HUES48 (cell line): Measurements from ENCODE around the gene WNT10A.

Source experiments
- H3K27ac ChIP-seq: one replicate; pipeline ENCODE4 v1.7.0; 2013; ENCODE audit warnings: low read depth, low read length, inconsistent platforms
- H3K27me3 ChIP-seq: 2 replicates; pipeline ENCODE4 v1.6.1; 2013; ENCODE audit warnings: mild to moderate bottlenecking, low read length; ENCODE audit not compliant: control insufficient read depth, insufficient read depth
- H3K36me3 ChIP-seq: 2 replicates; pipeline ENCODE4 v1.6.1; 2013; ENCODE audit warnings: low read length; ENCODE audit not compliant: control insufficient read depth, insufficient read depth
- H3K4me1 ChIP-seq: 2 replicates; pipeline ENCODE4 v1.6.1; 2013; ENCODE audit warnings: mild to moderate bottlenecking, low read length; ENCODE audit not compliant: control insufficient read depth, insufficient read depth
- H3K4me3 ChIP-seq: 2 replicates; pipeline ENCODE4 v1.5.1; 2013; ENCODE audit warnings: mild to moderate bottlenecking, low read depth, low read length
- H3K9ac ChIP-seq: 2 replicates; pipeline ENCODE4 v1.6.1; 2013; ENCODE audit warnings: mild to moderate bottlenecking, low read depth, low read length, moderate library complexity
- H3K9me3 ChIP-seq: 2 replicates; pipeline ENCODE4 v1.6.1; 2013; ENCODE audit warnings: low read length; ENCODE audit not compliant: control insufficient read depth, insufficient read depth

WNT10A gene

DNA sequence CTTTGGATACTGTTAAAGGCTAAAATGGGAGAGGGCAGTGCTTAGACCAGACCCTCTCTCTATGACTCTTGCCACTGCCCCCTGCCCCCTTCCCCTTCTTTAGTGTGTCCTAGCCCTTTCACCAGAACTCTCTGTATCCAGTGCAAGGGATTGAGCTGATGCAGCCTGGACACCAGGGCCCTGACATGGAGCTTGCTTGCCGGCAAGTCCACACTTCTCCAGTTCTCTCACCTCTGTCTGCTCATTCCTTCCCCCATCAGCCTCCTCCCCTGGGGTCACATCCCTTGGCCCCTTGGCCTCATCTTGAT lies 22.6 kb upstream of the WNT10A start:
- Histone ChIP-seq H3K9ac (no peak overlapping the region), H3K4me3 (no peak overlapping the region), H3K4me1 (peaks cover 33% of the 10 kb centered on the region), H3K27ac (no peak overlapping the region), H3K9me3 (no peaks in the 10 kb centered on the region), H3K27me3 (peaks cover 99% of the 10 kb centered on the region), H3K36me3 (no peaks in the 10 kb centered on the region)

GRCh38 chr2:218858671-218859555 lies 21.7 kb upstream of the WNT10A start:
- no peaks in the 10 kb centered on the region for H3K36me3 ChIP-seq
- H3K27me3 ChIP-seq = peaks cover 99% of the 10 kb centered on the region
- H3K4me3 ChIP-seq = peak overlapping the region; percentile 50
- peaks cover 30% of the 10 kb centered on the region for H3K4me1 ChIP-seq
- no peaks in the 10 kb centered on the region for H3K9me3 ChIP-seq
- H3K27ac ChIP-seq = no peak overlapping the region
- H3K9ac ChIP-seq = no peak overlapping the region

- Histone ChIP-seq H3K27me3 (peaks cover 99% of the 10 kb centered on the region), H3K9ac (no peak within 1 kb of the TSS), H3K9me3 (no peaks in the 10 kb centered on the region), H3K27ac (no peak within 1 kb of the TSS), H3K4me3 (peak within 1 kb of the TSS; percentile 50), H3K4me1 (peaks cover 28% of the 10 kb centered on the region), H3K36me3 (no peaks in the 10 kb centered on the region)
Measured at GRCh38 chr2:218859556-218859987, 21.1 kb upstream of the WNT10A start, which contains the start of gene WNT6. Gene WNT6, plus strand, starts transcription at chr2:218859805. Its CDS starts 233 bp downstream, at chr2:218860038.

GRCh38 chr2:218859988-218860831 lies 20.4 kb upstream of the WNT10A start:
- Histone ChIP-seq H3K4me1 (peaks cover 25% of the 10 kb centered on the region), H3K9me3 (no peaks in the 10 kb centered on the region), H3K4me3 (peak overlapping the region; percentile 35; the same call in 1 of the 2 replicates), H3K27me3 (peaks cover 99% of the 10 kb centered on the region), H3K9ac (no peak overlapping the region), H3K36me3 (no peaks in the 10 kb centered on the region), H3K27ac (no peak overlapping the region)

- Histone ChIP-seq H3K36me3 (no peaks in the 10 kb centered on the region), H3K4me1 (peaks cover 18% of the 10 kb centered on the region), H3K9ac (no peak overlapping the region), H3K27ac (no peak overlapping the region), H3K27me3 (peaks cover 96% of the 10 kb centered on the region), H3K4me3 (peak overlapping the region; percentile 18; the same call in 1 of the 2 replicates), H3K9me3 (no peaks in the 10 kb centered on the region)
Measured at GRCh38 chr2:218860950-218861381, 19.7 kb upstream of the WNT10A start.

DNA sequence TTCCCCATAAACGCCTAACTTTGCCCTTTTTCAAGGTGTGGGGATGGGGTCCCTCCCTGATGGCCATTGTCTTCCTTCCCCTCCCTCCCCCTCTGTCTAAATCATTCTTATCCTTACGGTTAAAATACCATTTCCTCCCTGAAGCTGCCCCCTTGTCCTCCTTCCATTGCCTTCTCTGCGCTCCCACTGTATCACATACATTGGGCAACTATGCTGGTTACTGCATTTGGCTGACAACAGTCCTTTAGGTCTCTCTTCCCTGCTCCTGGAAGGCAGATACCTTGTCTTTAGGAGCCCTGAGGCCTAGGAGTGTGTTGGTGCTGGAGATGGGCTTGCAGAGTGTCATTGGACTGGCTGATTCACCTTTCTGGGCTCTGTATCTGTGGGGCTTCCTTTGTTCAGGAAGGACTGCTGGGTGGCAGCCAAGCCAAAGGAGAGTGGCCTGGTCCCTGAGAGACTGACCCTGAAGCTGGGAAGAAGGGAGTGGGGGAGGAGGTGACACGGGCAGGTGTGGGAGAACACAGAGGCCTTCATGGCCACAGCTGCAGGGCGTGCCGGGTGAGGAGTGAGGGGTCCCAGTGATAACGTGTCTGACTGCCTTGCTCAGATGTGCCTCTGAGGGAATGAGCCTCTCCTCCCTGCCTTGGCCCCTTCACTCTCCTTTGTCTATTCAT lies 18.9 kb upstream of the WNT10A start:
- Histone ChIP-seq H3K27ac (no peak overlapping the region), H3K36me3 (no peaks in the 10 kb centered on the region), H3K9me3 (no peaks in the 10 kb centered on the region), H3K27me3 (peaks cover 95% of the 10 kb centered on the region), H3K9ac (no peak overlapping the region), H3K4me3 (no peak overlapping the region), H3K4me1 (peaks cover 10% of the 10 kb centered on the region)

DNA sequence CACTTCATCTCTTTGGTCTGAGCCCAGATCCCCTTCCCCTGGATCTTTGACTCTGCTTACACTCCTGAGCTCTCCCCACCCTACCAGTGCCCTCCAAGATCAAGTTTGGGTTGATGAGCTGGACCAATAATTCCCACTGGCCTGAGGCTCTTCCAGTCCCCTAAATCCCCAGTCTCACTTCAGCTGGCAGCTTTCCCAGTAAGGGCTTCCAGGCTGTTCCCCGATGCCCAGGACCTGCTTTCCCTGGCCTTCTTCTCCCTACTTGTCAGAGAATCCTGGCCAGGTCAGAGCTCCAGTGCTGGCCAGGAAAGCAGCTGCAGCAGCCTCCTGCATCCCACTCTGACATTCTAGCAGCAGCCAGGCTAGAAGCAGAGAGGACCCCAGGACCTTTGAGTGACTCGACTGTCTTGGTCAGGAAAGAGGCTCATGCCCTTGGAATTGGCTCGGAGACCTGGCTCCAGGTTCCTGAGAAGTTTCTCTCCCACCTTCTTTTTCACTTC lies 17.6 kb upstream of the WNT10A start:
- Histone ChIP-seq H3K9me3 (no peaks in the 10 kb centered on the region), H3K27me3 (peaks cover 95% of the 10 kb centered on the region), H3K4me3 (no peak overlapping the region), H3K36me3 (no peaks in the 10 kb centered on the region), H3K9ac (no peak overlapping the region), H3K4me1 (peaks cover 10% of the 10 kb centered on the region), H3K27ac (no peak overlapping the region)

GRCh38 chr2:218865396-218865795 lies 15.3 kb upstream of the WNT10A start:
- H3K9me3 ChIP-seq = no peaks in the 10 kb centered on the region
- no peak overlapping the region for H3K4me3 ChIP-seq
- peaks cover 5% of the 10 kb centered on the region; the same call in 1 of the 2 replicates for H3K4me1 ChIP-seq
- H3K9ac ChIP-seq = no peak overlapping the region
- no peak overlapping the region for H3K27ac ChIP-seq
- H3K36me3 ChIP-seq = no peaks in the 10 kb centered on the region
- peaks cover 96% of the 10 kb centered on the region for H3K27me3 ChIP-seq

- Histone ChIP-seq H3K9ac (no peak overlapping the region), H3K27ac (no peak overlapping the region), H3K4me1 (0 out of 2 replicates have a peak, but pooled peaks cover 3% of the 10 kb centered on the region), H3K4me3 (no peak overlapping the region), H3K36me3 (no peaks in the 10 kb centered on the region), H3K27me3 (peaks cover 96% of the 10 kb centered on the region), H3K9me3 (no peaks in the 10 kb centered on the region)
Measured at GRCh38 chr2:218865999-218866398, 14.7 kb upstream of the WNT10A start.

- Histone ChIP-seq H3K4me3 (no peak overlapping the region), H3K9ac (no peak overlapping the region), H3K36me3 (no peaks in the 10 kb centered on the region), H3K9me3 (no peaks in the 10 kb centered on the region), H3K27ac (no peak overlapping the region), H3K27me3 (peaks cover 96% of the 10 kb centered on the region), H3K4me1 (peaks cover 5% of the 10 kb centered on the region; the same call in 1 of the 2 replicates)
Measured at GRCh38 chr2:218867900-218868299, 12.8 kb upstream of the WNT10A start.
